Hepatocyte (in vitro differentiated cells): Measurements from ENCODE around the gene PRSS48. TPM values are rescaled to one million over a fixed set of nuclear protein-coding genes. Genes with fewer than 3 reads are reported as not detected.

Experiments used
- DNase-seq: peaks from one replicate; pipeline ENCODE4 v3.0.0-alpha.2; 2016; ENCODE audit warnings: low spot score
- H2AFZ ChIP-seq: fragments of 200-600 bp; sonication (generic); 2 replicates; pipeline ENCODE4 v1.6.0; 2016; ENCODE audit warnings: antibody characterized with exemption, mild to moderate bottlenecking
- H3K27ac ChIP-seq: fragments of 200-600 bp; sonication (generic); 2 replicates; pipeline ENCODE4 v1.5.1; 2016; ENCODE audit warnings: mild to moderate bottlenecking
- H3K27me3 ChIP-seq: fragments of 200-600 bp; sonication (generic); 2 replicates; pipeline ENCODE4 v1.6.1; 2016
- H3K36me3 ChIP-seq: fragments of 200-600 bp; sonication (generic); replicated peaks from 2 replicates; pipeline ENCODE4 v1.5.1; 2016; ENCODE audit warnings: low read depth; ENCODE audit not compliant: insufficient read depth
- H3K4me1 ChIP-seq: fragments of 200-600 bp; sonication (generic); 2 replicates; pipeline ENCODE4 v1.5.1; 2016; ENCODE audit warnings: mild to moderate bottlenecking, moderate library complexity; ENCODE audit not compliant: insufficient read depth
- H3K4me2 ChIP-seq: fragments of 200-600 bp; sonication (generic); 2 replicates; pipeline ENCODE4 v1.6.0; 2016
- H3K4me3 ChIP-seq: fragments of 200-600 bp; sonication (generic); 2 replicates; pipeline ENCODE4 v1.5.1; 2016; ENCODE audit warnings: mild to moderate bottlenecking
- H3K79me2 ChIP-seq: fragments of 200-600 bp; sonication (generic); 2 replicates; pipeline ENCODE4 v1.6.0; 2017; ENCODE audit warnings: mild to moderate bottlenecking
- H3K9me2 ChIP-seq: fragments of 200-600 bp; sonication (generic); replicated peaks from 2 replicates; pipeline ENCODE4 v1.6.0; 2017; ENCODE audit warnings: mild to moderate bottlenecking; ENCODE audit not compliant: insufficient read depth
- H3K9me3 ChIP-seq: fragments of 200-600 bp; sonication (generic); 2 replicates; pipeline ENCODE4 v1.5.1; 2016; ENCODE audit warnings: low read depth, mild to moderate bottlenecking
- H4K20me1 ChIP-seq: fragments of 200-600 bp; sonication (generic); 2 replicates; pipeline ENCODE4 v1.6.0; 2016; ENCODE audit warnings: mild to moderate bottlenecking; ENCODE audit not compliant: insufficient read depth, poor library complexity, severe bottlenecking
- EZH2 ChIP-seq: fragments of 200-600 bp; sonication (generic); IDR thresholded peaks from 2 replicates; pipeline ENCODE4 v1.6.1; 2016; ENCODE audit warnings: antibody characterized with exemption, mild to moderate bottlenecking, borderline replicate concordance
- EZH2phosphoT487 ChIP-seq: fragments of 200-600 bp; sonication (generic); IDR thresholded peaks from one replicate; pipeline ENCODE4 v1.6.1; 2018; ENCODE audit warnings: antibody characterized with exemption, mild to moderate bottlenecking, low read depth, moderate library complexity; ENCODE audit not compliant: unreplicated experiment, severe bottlenecking
- WGBS: methylation state at CpG from one replicate; pipeline ENCODE4 v1.1.6; 2016; ENCODE audit warnings: low lambda C conversion rate; ENCODE audit errors: missing lambda C conversion rate; 5-methylcytosine and 5-hydroxymethylcytosine counted together
- polyA plus RNA-seq: library from polyadenylated mRNA; unstranded; fragments of >200 nt; fragmentation: Nextera tagmentation; extraction: Ambion mirVana; gene quantifications from 2 replicates; pipeline ENCODE4 v1.2.1, GENCODE V29; 2016
- total RNA-seq: library from RNA; depleted of rRNA; stranded (reverse); fragments of >200 nt; gene quantifications from 2 replicates; pipeline ENCODE4 v1.2.3, GENCODE V29; 2014
- TF ChIP-seq, protein P1 (sequence below): fragments of 200-600 bp; sonication (generic); IDR thresholded peaks from 2 replicates; pipeline ENCODE4 v1.5.1; 2016; ENCODE audit warnings: antibody characterized with exemption, mild to moderate bottlenecking; ENCODE audit not compliant: poor library complexity

The PRSS48 gene
- total and polyA plus RNA-seq, 2 experiments from 2014 or later = 0.79 TPM; not detected in 1

GRCh38 chr4:151257704-151258103 lies 19.3 kb upstream of the PRSS48 start:
- no peak overlapping the region for H2AFZ ChIP-seq
- peaks cover 40% of the 10 kb centered on the region for H3K79me2 ChIP-seq
- no peaks in the 10 kb centered on the region for H3K36me3 ChIP-seq
- no peak for DNase-seq
- no peaks in the 10 kb centered on the region for H3K4me1 ChIP-seq
- 90% methylated on average over 4 of the region's 4 CpGs for WGBS
- H4K20me1 ChIP-seq = no peaks in the 10 kb centered on the region
- no peaks in the 10 kb centered on the region for H3K9me3 ChIP-seq
- no peak overlapping the region for H3K4me3 ChIP-seq
- no peak overlapping the region for H3K27ac ChIP-seq
- no peak overlapping the region for H3K4me2 ChIP-seq
- no peak for TF ChIP-seq EZH2phosphoT487
- TF ChIP-seq, protein P1, sequence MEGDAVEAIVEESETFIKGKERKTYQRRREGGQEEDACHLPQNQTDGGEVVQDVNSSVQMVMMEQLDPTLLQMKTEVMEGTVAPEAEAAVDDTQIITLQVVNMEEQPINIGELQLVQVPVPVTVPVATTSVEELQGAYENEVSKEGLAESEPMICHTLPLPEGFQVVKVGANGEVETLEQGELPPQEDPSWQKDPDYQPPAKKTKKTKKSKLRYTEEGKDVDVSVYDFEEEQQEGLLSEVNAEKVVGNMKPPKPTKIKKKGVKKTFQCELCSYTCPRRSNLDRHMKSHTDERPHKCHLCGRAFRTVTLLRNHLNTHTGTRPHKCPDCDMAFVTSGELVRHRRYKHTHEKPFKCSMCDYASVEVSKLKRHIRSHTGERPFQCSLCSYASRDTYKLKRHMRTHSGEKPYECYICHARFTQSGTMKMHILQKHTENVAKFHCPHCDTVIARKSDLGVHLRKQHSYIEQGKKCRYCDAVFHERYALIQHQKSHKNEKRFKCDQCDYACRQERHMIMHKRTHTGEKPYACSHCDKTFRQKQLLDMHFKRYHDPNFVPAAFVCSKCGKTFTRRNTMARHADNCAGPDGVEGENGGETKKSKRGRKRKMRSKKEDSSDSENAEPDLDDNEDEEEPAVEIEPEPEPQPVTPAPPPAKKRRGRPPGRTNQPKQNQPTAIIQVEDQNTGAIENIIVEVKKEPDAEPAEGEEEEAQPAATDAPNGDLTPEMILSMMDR = no peak
- TF ChIP-seq EZH2 = no peak
- no peaks in the 10 kb centered on the region for H3K9me2 ChIP-seq
- H3K27me3 ChIP-seq = no peaks in the 10 kb centered on the region

GRCh38 chr4:151259752-151260151 lies 17.2 kb upstream of the PRSS48 start:
- DNase-seq = no peak

GRCh38 chr4:151260526-151260925 lies 16.4 kb upstream of the PRSS48 start:
- TF ChIP-seq EZH2 (no peak), EZH2phosphoT487 (no peak)
- TF ChIP-seq, protein P1 = no peak
- no peaks in the 10 kb centered on the region for H3K9me2 ChIP-seq
- no peaks in the 10 kb centered on the region for H3K36me3 ChIP-seq
- peaks cover 50% of the 10 kb centered on the region for H3K79me2 ChIP-seq
- WGBS = 84% methylated on average over 2 of the region's 2 CpGs
- H3K27ac ChIP-seq = no peak overlapping the region
- no peak overlapping the region for H3K4me3 ChIP-seq
- H3K4me2 ChIP-seq = no peak overlapping the region
- no peaks in the 10 kb centered on the region for H3K9me3 ChIP-seq
- H4K20me1 ChIP-seq = no peaks in the 10 kb centered on the region
- no peak for DNase-seq
- H3K4me1 ChIP-seq = peaks cover 7% of the 10 kb centered on the region
- H3K27me3 ChIP-seq = no peaks in the 10 kb centered on the region
- no peak overlapping the region for H2AFZ ChIP-seq

More at GRCh38 chr4:151259752-151260151, 17.2 kb upstream of the PRSS48 start:
- H3K4me3 ChIP-seq = no peak overlapping the region
- H3K36me3 ChIP-seq = no peaks in the 10 kb centered on the region
- no peak overlapping the region for H2AFZ ChIP-seq
- TF ChIP-seq EZH2 (no peak), EZH2phosphoT487 (no peak)
- TF ChIP-seq, protein P1 = no peak
- no peaks in the 10 kb centered on the region for H3K9me3 ChIP-seq
- H3K9me2 ChIP-seq = no peaks in the 10 kb centered on the region
- 100% methylated on average over 1 of the region's 1 CpG for WGBS
- no peaks in the 10 kb centered on the region for H4K20me1 ChIP-seq
- no peak overlapping the region for H3K4me2 ChIP-seq
- no peak overlapping the region for H3K27ac ChIP-seq
- H3K4me1 ChIP-seq = peaks cover 7% of the 10 kb centered on the region
- H3K27me3 ChIP-seq = no peaks in the 10 kb centered on the region
- H3K79me2 ChIP-seq = peaks cover 50% of the 10 kb centered on the region

GRCh38 chr4:151263455-151263854 lies 13.5 kb upstream of the PRSS48 start:
- Histone ChIP-seq H3K4me1 (peaks cover 7% of the 10 kb centered on the region), H3K27me3 (no peaks in the 10 kb centered on the region), H3K9me3 (no peaks in the 10 kb centered on the region), H3K36me3 (no peaks in the 10 kb centered on the region), H3K4me3 (no peak overlapping the region), H3K4me2 (no peak overlapping the region), H3K9me2 (no peaks in the 10 kb centered on the region), H4K20me1 (no peaks in the 10 kb centered on the region), H3K27ac (no peak overlapping the region), H2AFZ (no peak overlapping the region), H3K79me2 (peaks cover 51% of the 10 kb centered on the region)
- 79% methylated on average over 2 of the region's 2 CpGs for WGBS
- DNase-seq = no peak
- TF ChIP-seq EZH2 = no peak
- TF ChIP-seq, protein P1 = no peak
- no peak for TF ChIP-seq EZH2phosphoT487
